ENCODE data around the gene ABCD2.

DNA sequence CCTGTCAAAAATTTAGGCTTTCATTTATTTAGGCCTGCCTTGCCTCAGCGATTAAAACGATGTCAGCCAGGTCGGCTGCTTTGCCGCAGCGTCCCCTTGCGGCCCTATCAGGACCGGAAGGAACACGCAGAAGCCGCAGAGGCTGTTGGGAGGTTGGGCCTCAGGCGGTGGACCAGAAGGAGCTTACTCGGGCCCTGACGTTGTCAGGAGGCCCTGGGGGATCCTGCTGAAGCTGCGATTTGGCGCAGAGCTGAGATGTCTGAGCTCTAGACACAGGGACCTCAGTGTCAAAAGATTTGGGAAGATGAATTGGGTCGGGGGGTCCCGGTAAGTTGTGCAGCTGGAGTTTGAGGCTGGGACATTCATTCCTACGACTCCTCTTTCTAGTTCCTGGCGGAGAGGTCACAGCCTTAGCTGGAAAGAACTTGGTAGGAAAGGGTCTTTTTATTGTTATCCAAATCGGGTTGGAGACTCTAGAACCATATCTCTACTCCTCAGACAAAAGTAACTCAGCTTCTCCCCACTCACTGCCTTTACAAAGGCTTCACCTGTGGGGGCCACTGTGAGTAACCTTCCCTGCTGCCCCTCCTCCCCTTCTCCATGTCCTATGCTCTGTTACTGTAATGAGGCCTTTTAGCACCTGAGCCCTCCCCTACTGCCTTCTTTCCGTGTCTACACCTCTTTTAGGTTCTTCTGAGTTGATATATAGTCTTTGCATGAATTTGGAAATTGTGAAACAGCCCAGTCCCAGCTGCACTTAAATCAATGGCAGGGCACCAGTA lies 6.6 kb upstream of the ABCD2 start:
- TF ChIP-seq, protein P1, sequence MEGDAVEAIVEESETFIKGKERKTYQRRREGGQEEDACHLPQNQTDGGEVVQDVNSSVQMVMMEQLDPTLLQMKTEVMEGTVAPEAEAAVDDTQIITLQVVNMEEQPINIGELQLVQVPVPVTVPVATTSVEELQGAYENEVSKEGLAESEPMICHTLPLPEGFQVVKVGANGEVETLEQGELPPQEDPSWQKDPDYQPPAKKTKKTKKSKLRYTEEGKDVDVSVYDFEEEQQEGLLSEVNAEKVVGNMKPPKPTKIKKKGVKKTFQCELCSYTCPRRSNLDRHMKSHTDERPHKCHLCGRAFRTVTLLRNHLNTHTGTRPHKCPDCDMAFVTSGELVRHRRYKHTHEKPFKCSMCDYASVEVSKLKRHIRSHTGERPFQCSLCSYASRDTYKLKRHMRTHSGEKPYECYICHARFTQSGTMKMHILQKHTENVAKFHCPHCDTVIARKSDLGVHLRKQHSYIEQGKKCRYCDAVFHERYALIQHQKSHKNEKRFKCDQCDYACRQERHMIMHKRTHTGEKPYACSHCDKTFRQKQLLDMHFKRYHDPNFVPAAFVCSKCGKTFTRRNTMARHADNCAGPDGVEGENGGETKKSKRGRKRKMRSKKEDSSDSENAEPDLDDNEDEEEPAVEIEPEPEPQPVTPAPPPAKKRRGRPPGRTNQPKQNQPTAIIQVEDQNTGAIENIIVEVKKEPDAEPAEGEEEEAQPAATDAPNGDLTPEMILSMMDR (IDR thresholded peaks at IDR 0.05; ENCODE audit: borderline replicate concordance, extremely low read depth, low read length, poor library complexity, severe bottlenecking), result no peak
- no peak for TF ChIP-seq EZH2 (IDR thresholded peaks at IDR 0.05; ENCODE audit: borderline replicate concordance, low read depth, low read length, severe bottlenecking)

Measured in DND-41 (cell line).